ENCODE measurements around the gene MCUR1. TPM values are rescaled to one million over a fixed set of nuclear protein-coding genes. Genes with fewer than 3 reads are reported as not detected.

The MCUR1 gene
- total and polyA plus RNA-seq, 2 donors (not counting 1 experiment from before 2014, with no cell fraction given): 4.6 to 10.6 TPM

DNA sequence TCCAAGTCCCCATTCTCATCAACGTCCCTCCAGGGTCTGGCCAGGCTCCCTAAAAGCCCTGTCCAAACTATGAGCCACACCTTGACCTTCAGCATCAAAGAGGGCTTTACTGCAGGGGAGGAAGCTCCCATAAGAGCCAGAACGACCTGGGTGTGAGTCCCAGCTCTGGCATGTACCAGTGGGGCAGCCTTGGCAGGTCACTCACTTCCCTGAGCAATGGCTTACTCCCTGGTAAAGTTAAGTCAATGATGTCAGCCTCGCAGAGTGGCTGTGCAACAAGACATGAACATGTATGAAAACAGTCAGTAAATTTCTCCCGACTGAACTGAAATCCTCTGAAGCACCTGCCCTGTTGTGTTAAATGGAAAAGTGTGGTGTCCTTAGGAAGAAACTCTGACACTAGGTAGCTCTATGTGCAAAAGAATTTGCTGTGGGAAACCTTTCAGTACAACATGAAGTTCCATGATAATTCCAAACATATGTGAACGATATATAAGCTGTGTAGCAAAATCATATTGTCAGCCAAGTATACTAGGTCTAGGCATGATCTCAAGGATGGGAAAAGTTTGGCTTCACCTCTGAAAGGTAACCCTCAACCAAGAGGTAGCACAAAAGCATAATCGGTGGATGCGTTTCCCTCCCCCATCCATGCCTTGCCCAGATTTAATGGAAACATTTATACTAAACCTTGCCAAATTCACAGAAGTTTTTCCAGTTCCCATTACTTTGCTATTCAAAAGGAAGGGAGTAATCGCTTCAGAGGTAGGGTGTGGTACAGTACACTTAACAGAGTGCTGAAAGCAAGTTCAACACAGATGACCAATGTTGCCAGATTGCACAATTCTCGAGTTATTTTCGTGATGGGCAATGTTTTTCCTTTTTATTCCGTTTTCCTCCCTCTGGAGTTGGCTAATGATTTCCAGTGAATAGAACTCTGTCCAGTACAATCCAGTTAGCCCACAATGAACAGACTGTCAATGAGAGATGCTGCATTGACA, 53.8 kb downstream of the MCUR1 start:
- H3K27ac ChIP-seq (ENCODE audit: low read length in 2 of 2): no peak overlapping the region
- no peaks in the 10 kb centered on the region for H3K9me3 Mint-ChIP-seq (ENCODE audit: insufficient read depth)
- POLR2A ChIA-PET: no interaction called here
- H3K27me3 Mint-ChIP-seq: no peaks in the 10 kb centered on the region
- H3K27me3 ChIP-seq (replicated peaks in 1 of 4; ENCODE audit: control extremely low read depth in 1 of 4, control insufficient read depth in 3 of 4, insufficient read depth in 4 of 4, low read length in 3 of 4): no peaks in the 10 kb centered on the region
- H3K9ac ChIP-seq (ENCODE audit: low read length): no peak overlapping the region
- H2AFZ ChIP-seq (ENCODE audit: insufficient read depth, low read depth, low read length, poor library complexity, severe bottlenecking): no peak overlapping the region
- peaks cover 0 to 7% (median 4%) of the 10 kb centered on the region in 3 donors for H3K9me3 ChIP-seq (ENCODE audit: control extremely low read depth in 1 of 3, control insufficient read depth in 2 of 3, insufficient read depth in 1 of 3, low read length in 2 of 3)
- CTCF ChIA-PET: interaction anchor here (1.0 kb wide), 1 partner anchor 515 kb away, joined by 3 read pairs; no protein-coding TSS in a partner anchor
- ATAC-seq (ENCODE audit: low read depth) (no peak), DNase-seq (no peak)
- H3K79me2 ChIP-seq (ENCODE audit: control insufficient read depth, insufficient read depth, low read length): no peaks in the 10 kb centered on the region
- no peak for TF ChIP-seq EZH2 (IDR thresholded peaks at IDR 0.05; ENCODE audit: borderline replicate concordance, insufficient read depth, low read depth, low read length, poor library complexity, severe bottlenecking)
- TF ChIP-seq CTCF (IDR thresholded peaks at IDR 0.05): no peak
- H3K4me3 Mint-ChIP-seq: no peak overlapping the region
- H4K20me1 ChIP-seq (ENCODE audit: control insufficient read depth, insufficient read depth, low read length, poor library complexity, severe bottlenecking): no peaks in the 10 kb centered on the region
- no peak overlapping the region for H3K4me3 ChIP-seq (ENCODE audit: control extremely low read depth in 1 of 5, extremely low read depth in 1 of 5, insufficient read depth in 1 of 5, low read depth in 2 of 5, low read length in 4 of 5)
- H3K4me1 ChIP-seq (ENCODE audit: control insufficient read depth in 2 of 2, insufficient read depth in 2 of 2, low read length in 2 of 2): peaks cover 17 to 19% of the 10 kb centered on the region in 2 donors
- WGBS (ENCODE audit: insufficient coverage): 88% methylated on average over 5 of the region's 11 CpGs
- no peaks in the 10 kb centered on the region for H3K36me3 ChIP-seq (replicated peaks in 1 of 2; ENCODE audit: control extremely low read depth in 1 of 2, control insufficient read depth in 1 of 2, extremely low read depth in 1 of 2, insufficient read depth in 2 of 2, low read length in 1 of 2)
- intact Hi-C loops (cut with micrococcal nuclease): no loop called here
- H3K27ac Mint-ChIP-seq: no peak overlapping the region
- no peak overlapping the region for H3K4me2 ChIP-seq (replicated peaks; ENCODE audit: low read depth, low read length, poor library complexity, severe bottlenecking)
- H3K4me1 Mint-ChIP-seq: peaks cover 28% of the 10 kb centered on the region

DNA sequence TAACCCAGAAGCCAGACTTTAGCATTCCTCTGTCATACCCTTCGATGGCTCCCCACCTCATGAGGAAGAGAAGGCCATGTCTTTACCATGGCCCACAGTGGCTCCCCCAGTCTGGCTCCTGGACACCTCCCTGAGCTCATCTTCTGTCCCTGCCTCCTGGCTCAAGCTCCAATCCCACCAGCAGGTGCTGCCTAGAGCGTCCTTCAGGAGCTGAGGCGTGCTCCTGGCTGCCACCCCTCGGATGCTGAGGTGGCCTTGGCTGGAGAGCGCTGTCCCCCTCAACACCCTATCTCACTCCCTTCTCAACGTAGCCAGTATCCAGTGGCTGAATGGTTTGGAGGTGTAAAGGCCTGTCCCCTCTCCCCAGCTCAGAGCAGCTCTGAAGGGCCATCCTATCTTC, 55.3 kb downstream of the MCUR1 start:
- TF ChIP-seq CTCF (IDR thresholded peaks at IDR 0.05): no peak
- no peak for TF ChIP-seq EZH2 (IDR thresholded peaks at IDR 0.05; ENCODE audit: borderline replicate concordance, insufficient read depth, low read depth, low read length, poor library complexity, severe bottlenecking)
- Histone ChIP-seq H3K27ac (ENCODE audit: low read length in 2 of 2) (no peak overlapping the region), H3K4me1 (ENCODE audit: control insufficient read depth in 2 of 2, insufficient read depth in 2 of 2, low read length in 2 of 2) (peaks cover 17% of the 10 kb centered on the region in 2 donors), H3K36me3 (replicated peaks in 1 of 2; ENCODE audit: control extremely low read depth in 1 of 2, control insufficient read depth in 1 of 2, extremely low read depth in 1 of 2, insufficient read depth in 2 of 2, low read length in 1 of 2) (no peaks in the 10 kb centered on the region), H3K4me3 (ENCODE audit: control extremely low read depth in 1 of 5, extremely low read depth in 1 of 5, insufficient read depth in 1 of 5, low read depth in 2 of 5, low read length in 4 of 5) (no peak overlapping the region), H3K27me3 (replicated peaks in 1 of 4; ENCODE audit: control extremely low read depth in 1 of 4, control insufficient read depth in 3 of 4, insufficient read depth in 4 of 4, low read length in 3 of 4) (no peaks in the 10 kb centered on the region), H3K4me2 (replicated peaks; ENCODE audit: low read depth, low read length, poor library complexity, severe bottlenecking) (no peak overlapping the region), H4K20me1 (ENCODE audit: control insufficient read depth, insufficient read depth, low read length, poor library complexity, severe bottlenecking) (no peaks in the 10 kb centered on the region), H2AFZ (ENCODE audit: insufficient read depth, low read depth, low read length, poor library complexity, severe bottlenecking) (no peak overlapping the region), H3K9ac (ENCODE audit: low read length) (no peak overlapping the region), H3K9me3 (ENCODE audit: control extremely low read depth in 1 of 3, control insufficient read depth in 2 of 3, insufficient read depth in 1 of 3, low read length in 2 of 3) (peaks cover 0 to under 1% (median under 1%) of the 10 kb centered on the region in 3 donors), H3K79me2 (ENCODE audit: control insufficient read depth, insufficient read depth, low read length) (no peaks in the 10 kb centered on the region)
- POLR2A ChIA-PET: no interaction called here
- H3K27ac Mint-ChIP-seq: no peak overlapping the region
- H3K4me3 Mint-ChIP-seq: no peak overlapping the region
- WGBS (ENCODE audit: insufficient coverage): 94% methylated on average over 4 of the region's 6 CpGs
- H3K27me3 Mint-ChIP-seq: no peaks in the 10 kb centered on the region
- no peak for DNase-seq
- intact Hi-C loops (cut with micrococcal nuclease): no loop called here
- CTCF ChIA-PET: no interaction called here
- peaks cover 21% of the 10 kb centered on the region for H3K4me1 Mint-ChIP-seq
- no peak for ATAC-seq (ENCODE audit: low read depth)
- H3K9me3 Mint-ChIP-seq (ENCODE audit: insufficient read depth): no peaks in the 10 kb centered on the region
